GM12864 (cell line): ENCODE measurements around the gene KRT13.

Source experiments
- DNase-seq: peaks from one replicate; pipeline ENCODE4 v3.0.0-alpha.2; 2011; ENCODE audit warnings: low read depth
- H3K4me3 ChIP-seq: 2 replicates; pipeline ENCODE4 v1.5.1; 2011; ENCODE audit warnings: mild to moderate bottlenecking, low read depth, low read length, control low read depth
- TF ChIP-seq, protein P1 (sequence below): IDR thresholded peaks from 2 replicates; pipeline ENCODE4 v1.5.1; 2011; ENCODE audit warnings: low read depth, mild to moderate bottlenecking, moderate library complexity, low read length, control low read depth, inconsistent platforms; ENCODE audit errors: missing control alignments

KRT13 gene

GRCh38 chr17:41537990-41538389 is 32.6 kb upstream of the KRT13 start:
- H3K4me3 ChIP-seq, result no peak overlapping the region
- TF ChIP-seq, protein P1, sequence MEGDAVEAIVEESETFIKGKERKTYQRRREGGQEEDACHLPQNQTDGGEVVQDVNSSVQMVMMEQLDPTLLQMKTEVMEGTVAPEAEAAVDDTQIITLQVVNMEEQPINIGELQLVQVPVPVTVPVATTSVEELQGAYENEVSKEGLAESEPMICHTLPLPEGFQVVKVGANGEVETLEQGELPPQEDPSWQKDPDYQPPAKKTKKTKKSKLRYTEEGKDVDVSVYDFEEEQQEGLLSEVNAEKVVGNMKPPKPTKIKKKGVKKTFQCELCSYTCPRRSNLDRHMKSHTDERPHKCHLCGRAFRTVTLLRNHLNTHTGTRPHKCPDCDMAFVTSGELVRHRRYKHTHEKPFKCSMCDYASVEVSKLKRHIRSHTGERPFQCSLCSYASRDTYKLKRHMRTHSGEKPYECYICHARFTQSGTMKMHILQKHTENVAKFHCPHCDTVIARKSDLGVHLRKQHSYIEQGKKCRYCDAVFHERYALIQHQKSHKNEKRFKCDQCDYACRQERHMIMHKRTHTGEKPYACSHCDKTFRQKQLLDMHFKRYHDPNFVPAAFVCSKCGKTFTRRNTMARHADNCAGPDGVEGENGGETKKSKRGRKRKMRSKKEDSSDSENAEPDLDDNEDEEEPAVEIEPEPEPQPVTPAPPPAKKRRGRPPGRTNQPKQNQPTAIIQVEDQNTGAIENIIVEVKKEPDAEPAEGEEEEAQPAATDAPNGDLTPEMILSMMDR, result no peak
- no peak for DNase-seq

GRCh38 chr17:41537614-41537954 is 32.2 kb upstream of the KRT13 start:
- TF ChIP-seq, protein P1, result no peak
- no peak for DNase-seq
- H3K4me3 ChIP-seq, result no peak overlapping the region

GRCh38 chr17:41536741-41537613 is 31.6 kb upstream of the KRT13 start:
- DNase-seq, result no peak
- no peak overlapping the region for H3K4me3 ChIP-seq
- TF ChIP-seq, protein P1, result no peak

- TF ChIP-seq, protein P1, result no peak
- DNase-seq, result no peak
- H3K4me3 ChIP-seq, result no peak overlapping the region
Measured at GRCh38 chr17:41535764-41536481, 30.5 kb upstream of the KRT13 start.

DNA sequence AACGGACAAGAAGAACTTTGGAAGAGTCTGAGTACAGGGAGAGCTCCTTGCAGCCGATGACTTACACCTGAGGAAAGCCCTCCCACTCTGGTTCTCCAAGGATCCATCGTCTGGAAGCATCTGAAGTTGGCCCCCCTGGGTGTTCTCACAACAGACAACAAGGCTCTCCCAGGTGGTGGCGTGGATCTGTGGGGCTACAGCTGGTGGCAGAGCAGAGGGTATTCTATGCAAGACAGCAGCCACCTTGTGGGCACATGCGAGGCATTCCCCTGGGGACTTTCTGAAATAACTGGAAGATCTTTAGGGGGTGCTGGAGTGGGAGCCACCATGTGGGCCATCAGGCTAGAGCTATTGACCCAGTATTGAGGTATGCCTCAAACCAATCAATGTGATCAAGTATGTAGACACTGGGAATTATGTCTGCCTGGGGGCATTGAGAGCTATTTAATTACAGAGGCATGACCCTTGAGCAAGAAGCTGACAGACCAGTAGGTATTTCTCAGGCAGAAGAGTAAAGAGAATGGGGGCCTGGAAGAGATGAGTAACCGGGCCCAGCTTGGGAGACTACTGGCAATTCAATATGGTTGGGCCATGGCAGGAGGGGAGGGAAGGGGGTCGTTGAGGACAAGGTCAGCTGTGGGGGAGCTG is 29.6 kb upstream of the KRT13 start:
- no peak for DNase-seq
- no peak overlapping the region for H3K4me3 ChIP-seq
- TF ChIP-seq, protein P1, result no peak

DNA sequence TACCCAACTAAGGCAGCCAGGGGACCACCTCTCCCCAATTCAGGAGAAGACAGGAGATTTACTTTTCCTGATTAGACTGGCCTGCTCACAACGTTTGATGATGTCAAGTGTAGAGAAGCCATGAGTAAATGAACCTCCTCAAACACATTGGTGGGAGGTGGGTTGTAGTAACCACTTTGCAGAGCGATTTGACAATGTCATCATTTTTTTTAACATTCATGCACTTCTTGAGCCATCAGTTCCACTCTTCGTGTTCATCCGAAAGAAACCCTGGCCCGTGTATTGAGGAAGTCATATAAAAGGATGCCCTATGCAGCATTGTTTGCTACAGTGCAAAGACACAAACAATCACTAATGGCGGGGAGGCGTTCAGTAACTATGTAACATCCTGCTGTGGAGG is 28.2 kb upstream of the KRT13 start:
- TF ChIP-seq, protein P1, result no peak
- H3K4me3 ChIP-seq, result no peak overlapping the region
- DNase-seq, result no peak
